Cardiac fibroblast (primary cell): ENCODE measurements around the gene COG2.
"Not testable (repeated sequence)": the region's sequence is repeated elsewhere in the genome, so short reads cannot be mapped to it uniquely, and the experiment has no call there.

ENCODE experiments used
- DNase-seq, 2 donors: peaks; one replicate each; pipeline versions ENCODE4 v3.0.0 to v3.0.0-alpha.2; 2010; ENCODE audit warnings: low read depth in 2 of 2
- H3K4me3 ChIP-seq, 2 donors: replicated peaks in 1 of 2; 1 replicate in 1 of 2; 2 replicates in 1 of 2; pipeline ENCODE4 v1.5.1; 2011; ENCODE audit warnings: low read depth in 2 of 2, low read length in 2 of 2, mild to moderate bottlenecking in 2 of 2, moderate library complexity in 1 of 2
- CTCF ChIP-seq: IDR thresholded peaks from one replicate; pipeline ENCODE4 v1.5.1; 2011; ENCODE audit warnings: low read depth, mild to moderate bottlenecking, low read length, inconsistent platforms

Gene COG2

DNA sequence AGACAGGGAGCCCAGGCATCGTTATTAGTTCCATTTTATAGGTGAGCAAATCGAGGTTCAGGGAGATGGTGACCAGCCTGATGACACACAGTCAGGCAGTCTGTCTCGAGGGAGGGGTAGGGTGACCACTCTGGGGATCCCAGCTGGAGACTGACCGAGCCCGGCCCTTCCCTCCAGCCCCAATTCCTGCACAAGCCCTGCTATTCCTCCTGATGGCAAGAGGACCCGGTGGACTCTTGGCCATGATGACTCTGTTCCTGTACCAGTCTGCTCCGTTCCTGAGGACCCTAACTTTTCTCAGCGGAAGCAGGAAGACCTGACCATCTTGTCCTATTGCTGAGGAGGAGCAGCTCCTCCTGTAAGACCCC is 71.2 kb downstream of the COG2 start:
- no peak overlapping the region for H3K4me3 ChIP-seq
- TF ChIP-seq CTCF = no peak
- no peak for DNase-seq

DNA sequence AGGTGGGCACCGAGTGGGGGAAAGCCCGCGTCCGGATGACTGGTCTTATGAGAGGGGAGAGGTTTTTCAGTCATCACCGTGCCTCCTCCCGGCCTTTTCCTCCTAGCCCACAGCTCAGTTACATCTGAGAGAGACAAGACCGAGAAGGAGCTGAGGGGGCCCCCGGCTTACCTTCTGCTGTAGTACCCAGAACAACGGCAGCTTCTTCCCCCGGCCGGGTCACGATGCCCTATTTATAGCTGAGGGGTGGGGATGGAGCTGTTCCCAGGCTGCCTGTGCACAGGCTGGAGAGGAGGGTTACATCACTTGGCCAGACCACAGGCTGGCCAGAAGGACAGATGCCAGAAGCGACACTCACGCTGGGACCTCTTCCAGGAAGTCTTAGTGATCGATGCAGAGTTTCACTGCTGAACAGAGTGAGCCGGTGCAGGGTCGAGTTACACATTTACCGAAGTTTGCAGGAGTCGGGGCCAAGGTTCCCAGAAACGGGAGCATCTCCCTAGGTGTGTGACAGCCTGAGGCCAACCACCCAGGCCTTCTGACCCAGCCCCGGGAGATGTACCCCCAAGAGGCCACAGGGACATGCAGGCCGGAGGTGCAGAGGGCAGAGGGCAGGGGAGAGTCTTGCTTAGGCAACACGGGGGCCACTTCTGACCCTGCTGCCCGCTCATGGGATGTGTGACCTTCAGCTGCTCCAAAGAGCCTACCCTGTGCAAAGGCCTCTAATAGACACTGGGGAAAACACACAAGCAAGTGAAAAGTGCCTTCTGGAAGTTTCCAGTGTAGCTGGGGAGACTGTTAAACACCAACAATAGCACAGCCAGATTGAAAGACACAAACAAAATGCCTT is 71.9 kb downstream of the COG2 start, which contains the start of gene AGT:
Gene AGT, minus strand, starts transcription at position 208 of the 850 bp plus-strand sequence. CDS start 3,299 bp downstream, outside the sequence.
- TF ChIP-seq CTCF = no peak
- peak; percentile 69 to 73 for DNase-seq
- no peak within 1 kb of the TSS for H3K4me3 ChIP-seq

GRCh38 chr1:230715510-230715909 is 73.2 kb downstream of the COG2 start:
- TF ChIP-seq CTCF = no peak
- DNase-seq = no peak

DNA sequence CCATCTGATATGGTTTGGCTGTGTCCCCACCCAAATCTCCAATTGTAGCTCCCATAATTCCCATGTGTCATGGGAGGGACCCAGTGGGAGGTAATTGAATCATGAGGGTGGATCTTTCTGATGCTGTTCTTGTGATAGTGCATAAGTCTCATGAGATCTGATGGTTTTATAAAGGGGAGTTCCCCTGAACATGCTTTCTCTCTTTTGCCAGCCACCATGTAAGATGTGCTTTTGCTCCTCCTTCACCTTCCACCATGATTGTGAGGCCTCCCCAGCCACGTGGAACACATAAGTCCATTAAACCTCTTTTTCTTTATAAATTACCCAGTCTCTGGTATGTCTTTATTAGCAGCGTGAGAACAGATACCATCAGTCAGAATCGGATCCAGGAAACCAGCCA is 74.2 kb downstream of the COG2 start:
- DNase-seq, H3K4me3 ChIP-seq: not testable (repeated sequence)

More at GRCh38 chr1:230715510-230715909, 73.2 kb downstream of the COG2 start:
- no peak overlapping the region for H3K4me3 ChIP-seq

- TF ChIP-seq CTCF = no peak
- H3K4me3 ChIP-seq = no peak overlapping the region
- peak in 1 of 2 donors; percentile 4 for DNase-seq
Measured at GRCh38 chr1:230717251-230717650, 75.0 kb downstream of the COG2 start.

DNA sequence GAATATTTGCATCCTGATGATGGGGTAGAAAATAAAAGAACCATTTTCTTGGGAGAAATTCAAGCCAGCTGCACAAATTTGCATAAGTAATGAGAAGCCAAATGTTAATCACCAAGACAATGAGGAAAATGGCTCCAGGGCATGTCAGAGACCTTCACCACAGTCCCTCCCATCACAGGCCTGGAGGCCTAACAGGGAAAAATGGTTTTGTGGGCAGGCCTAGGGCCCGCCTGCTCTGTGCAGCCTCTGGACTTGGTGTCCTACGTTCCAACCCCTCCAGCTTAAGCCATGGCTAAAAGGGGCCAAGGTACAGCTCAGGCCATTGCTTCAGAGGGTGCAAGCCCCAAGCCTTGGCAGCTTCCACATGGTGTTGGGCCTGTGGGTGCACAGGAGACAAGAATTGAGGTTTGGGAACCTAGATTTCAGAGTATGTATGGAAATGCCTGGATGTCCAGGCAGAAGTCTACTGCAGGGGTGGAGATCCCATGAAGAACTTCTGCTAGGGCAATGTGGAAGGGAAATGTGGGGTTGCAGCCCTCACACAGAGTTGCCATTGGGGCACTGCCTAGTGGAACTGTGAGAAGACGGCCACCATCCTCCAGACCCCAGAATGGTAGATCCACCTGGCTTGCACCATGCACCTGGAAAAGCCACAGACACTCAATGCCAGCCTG is 79.7 kb downstream of the COG2 start:
- not testable (repeated sequence) for DNase-seq, H3K4me3 ChIP-seq

- no peak for DNase-seq
- H3K4me3 ChIP-seq = no peak overlapping the region
- TF ChIP-seq CTCF = no peak
Measured at GRCh38 chr1:230725256-230726012, 83.2 kb downstream of the COG2 start.
